GM18498 (cell line): Measurements from ENCODE around the gene INTS7.
"Not testable (repeated sequence)": the region's sequence is repeated elsewhere in the genome, so short reads cannot be mapped to it uniquely, and the experiment has no call there.

Source experiments
- ATAC-seq: cut with Tn5 transposase; IDR thresholded peaks from one replicate; pipeline ENCODE4 v1.9.1; 2021; ENCODE audit warnings: mild to moderate bottlenecking, moderate library complexity; ENCODE audit not compliant: unreplicated experiment

INTS7 gene

DNA sequence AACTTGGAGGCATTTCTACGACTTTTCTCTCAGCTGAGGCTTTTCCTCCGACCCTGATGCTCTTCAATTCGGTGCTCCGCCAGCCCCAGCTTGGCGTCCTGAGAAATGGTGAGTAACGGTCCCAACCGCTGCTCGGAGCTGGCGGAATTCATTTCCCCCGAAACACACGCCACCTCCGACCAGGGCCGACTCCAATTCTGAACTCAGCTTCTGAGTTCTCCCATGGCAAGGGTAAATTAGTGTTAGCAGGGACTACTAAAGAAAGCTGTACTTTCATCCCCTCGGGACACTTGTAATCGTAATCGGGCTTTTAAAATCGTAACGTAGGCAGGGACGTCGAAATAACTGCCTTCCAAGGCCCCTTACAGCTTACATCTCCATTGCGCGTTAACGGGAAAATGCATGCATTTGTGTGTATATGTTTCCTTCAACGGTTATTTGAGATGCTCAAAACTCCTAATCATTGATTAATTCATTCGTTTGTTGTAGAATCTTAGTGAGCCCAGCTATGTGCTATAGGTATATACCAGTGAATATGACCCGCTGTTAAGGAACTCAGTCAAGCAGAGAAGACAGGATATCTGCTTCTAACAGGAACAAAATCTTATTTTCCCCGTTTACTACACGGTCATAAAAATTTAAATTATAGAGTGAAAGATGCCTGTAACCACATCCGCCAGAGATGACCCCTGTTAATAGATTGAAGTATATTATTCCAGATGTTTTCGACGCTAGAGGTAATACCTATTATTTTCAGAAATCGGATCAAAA, 663 bp upstream of the INTS7 start:
- ATAC-seq = peak; percentile 23

DNA sequence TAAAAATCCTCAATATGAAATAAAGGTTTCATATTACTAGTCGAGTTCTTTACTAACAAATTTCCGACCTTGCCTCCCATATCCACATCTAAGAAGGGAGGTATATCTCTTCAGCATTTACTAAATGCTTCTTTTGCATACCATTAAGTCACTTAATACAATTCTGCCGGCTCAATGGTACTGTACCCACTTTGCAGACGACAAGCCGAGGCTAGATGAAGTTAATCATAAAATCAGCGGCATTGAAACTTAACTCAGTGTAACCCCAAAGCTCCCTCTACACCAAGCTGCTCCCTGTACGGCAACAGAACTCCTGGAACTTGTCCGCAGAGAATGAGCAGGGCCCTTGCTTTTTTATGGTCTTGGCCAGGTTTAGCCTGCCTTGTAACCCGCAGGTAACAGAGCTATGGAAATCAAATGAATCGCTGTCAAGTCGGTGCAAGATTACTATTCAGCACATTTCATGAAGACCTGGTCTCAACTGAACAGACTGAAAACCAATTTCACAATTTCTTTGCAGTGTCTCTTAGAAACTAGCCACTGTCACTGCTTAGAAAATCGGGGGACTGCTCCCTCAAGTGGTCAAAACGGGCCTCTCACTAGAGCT, 738 bp downstream of the INTS7 start:
- ATAC-seq = peak; percentile 0

DNA sequence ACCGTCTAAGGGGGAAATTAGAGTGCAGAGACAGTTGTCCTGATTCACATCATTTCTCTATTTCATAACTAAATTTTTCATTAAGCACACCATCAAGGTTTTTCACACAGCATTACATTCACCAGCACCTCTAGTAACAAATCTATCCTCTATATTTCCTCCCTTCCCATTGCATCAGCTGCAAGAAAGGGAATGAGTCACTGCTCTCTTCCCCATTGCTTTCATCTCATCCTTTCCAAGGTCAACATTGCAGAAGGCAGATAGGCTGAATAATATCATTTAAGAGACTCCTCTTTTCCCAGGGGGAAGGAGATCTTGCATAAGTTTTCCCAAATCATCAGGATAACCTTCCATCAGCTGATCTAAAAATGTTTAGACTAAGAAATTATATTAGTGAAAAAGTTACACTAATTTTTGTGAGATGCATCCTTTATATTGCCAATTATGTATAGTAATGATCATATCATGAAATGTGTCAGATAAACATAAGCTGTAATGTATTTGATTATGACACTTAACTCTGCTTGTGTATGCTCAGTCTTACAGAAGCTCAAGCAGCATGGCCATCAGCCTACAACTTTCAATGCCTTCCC, 4.3 kb downstream of the INTS7 start:
- no peak for ATAC-seq

DNA sequence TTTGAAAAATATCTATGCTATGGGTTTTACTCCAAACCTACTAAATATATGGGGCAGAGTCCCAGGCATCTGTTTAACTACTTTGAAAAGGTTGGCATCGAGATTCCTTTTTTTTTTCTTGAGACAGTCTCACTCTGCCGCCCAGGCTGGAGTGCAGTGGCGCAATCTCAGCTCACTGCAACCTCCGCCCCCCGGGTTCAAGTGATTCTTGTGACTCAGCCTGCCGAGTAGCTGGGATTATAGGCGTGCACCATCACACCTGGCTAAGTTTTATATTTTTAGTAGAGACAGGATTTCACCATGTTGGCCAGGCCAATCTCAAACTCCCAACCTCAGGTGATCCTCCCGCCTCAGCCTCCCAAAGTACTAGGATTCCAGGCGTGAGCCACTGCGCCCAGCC, 7.6 kb downstream of the INTS7 start:
- ATAC-seq = not testable (repeated sequence)

DNA sequence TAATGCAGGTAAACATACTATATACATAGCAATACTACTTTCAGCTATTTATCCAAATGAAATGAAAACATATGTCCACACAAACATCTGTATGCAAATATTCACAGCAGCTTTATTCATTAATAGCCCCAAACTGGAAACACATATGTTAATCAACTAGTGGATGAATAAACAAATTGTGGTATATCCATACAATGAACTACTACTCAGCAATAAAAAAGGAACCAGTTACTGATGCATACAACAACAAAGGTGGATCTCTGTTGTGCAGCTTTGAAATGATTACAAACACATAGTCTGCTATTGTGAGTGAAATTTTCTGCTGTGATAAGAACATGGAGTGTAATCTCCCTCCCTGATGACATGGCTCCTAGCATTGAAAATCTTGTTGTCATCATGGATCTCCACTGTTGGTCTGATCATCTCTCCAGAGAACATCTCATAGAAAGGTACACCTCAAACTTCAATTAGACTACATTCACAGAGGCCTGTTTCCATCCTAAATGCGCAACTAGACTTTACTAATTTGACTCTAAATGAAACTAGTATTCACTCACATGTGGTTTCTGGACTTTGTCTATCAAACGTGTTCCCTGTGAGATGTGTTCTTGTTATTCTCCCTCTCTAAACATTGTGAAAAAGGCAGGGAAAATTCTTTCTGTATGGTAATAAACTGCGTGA, 10.7 kb downstream of the INTS7 start:
- ATAC-seq = no peak

DNA sequence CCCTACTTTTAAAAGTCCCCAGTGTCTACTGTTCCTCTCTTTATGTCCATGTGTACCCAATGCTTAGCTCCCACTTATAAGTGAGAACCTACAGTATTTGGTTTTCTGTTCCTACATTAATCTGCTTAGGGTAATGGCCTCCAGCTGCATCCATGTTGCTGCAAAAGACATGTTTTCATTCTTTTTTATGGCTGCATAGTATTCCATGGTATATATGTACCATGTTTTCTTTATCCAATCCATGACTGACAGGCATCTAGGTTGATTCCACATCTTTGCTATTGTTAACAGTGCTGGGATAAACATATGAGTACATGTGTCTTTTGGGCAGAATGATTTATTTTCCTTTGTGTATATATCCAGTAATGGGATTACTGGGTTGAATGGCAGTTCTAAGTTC, 12.4 kb downstream of the INTS7 start:
- not testable (repeated sequence) for ATAC-seq

DNA sequence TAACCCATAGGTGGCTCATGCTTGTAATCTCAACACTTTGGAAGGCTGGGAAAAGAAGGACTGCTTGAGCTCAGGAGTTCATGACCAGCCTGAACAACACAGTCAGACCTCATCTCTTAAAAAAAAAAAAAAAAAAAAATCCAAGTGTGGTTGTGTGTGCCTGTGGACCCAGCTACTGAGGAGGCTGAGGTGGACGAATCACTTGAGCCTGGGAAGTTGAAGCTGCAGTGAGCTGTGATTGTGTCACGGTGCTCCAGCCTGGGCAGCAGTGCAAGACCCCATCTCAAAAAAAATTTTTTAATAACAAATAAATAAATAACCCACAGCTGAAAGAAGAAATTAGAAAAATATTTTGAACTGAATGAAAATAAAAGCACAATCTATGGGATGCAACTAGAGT, 13.8 kb downstream of the INTS7 start:
- ATAC-seq = no peak

DNA sequence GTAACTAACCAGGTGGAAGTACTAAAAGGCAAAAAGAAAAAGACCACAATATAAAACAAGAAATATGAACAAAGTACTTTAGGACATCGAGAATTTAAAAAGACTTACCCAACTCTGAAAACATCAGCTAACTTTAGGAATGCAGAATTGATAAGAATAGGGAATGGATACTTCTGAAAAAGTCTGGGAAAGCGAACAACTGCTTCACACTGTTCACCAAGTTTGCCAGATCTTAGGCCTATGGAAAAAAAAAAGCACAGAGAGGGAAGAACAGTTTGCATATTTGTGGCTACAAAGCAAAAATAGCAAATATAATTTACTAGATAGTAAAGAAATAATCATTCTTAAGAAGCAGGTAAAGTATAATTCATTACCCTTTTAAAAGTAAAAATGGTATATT, 14.4 kb downstream of the INTS7 start:
- ATAC-seq = no peak

DNA sequence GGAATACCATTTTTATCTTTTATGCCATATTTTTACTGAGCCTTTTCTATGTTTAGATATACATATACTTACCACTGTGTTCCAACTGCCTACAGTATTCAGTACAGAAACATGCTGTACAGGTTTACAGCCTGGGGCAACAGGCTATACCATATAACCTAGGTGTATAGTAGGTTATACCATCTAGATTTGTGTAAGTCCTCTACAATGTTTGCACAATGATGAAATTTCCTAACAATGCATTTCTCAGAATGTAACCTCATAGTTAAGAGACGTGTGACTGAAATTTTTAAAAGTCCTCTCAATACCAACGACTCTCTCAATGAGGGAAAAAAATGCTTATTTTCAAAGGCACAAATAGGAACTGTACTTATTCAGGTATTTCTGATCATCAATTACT, 21.7 kb downstream of the INTS7 start:
- ATAC-seq = no peak

DNA sequence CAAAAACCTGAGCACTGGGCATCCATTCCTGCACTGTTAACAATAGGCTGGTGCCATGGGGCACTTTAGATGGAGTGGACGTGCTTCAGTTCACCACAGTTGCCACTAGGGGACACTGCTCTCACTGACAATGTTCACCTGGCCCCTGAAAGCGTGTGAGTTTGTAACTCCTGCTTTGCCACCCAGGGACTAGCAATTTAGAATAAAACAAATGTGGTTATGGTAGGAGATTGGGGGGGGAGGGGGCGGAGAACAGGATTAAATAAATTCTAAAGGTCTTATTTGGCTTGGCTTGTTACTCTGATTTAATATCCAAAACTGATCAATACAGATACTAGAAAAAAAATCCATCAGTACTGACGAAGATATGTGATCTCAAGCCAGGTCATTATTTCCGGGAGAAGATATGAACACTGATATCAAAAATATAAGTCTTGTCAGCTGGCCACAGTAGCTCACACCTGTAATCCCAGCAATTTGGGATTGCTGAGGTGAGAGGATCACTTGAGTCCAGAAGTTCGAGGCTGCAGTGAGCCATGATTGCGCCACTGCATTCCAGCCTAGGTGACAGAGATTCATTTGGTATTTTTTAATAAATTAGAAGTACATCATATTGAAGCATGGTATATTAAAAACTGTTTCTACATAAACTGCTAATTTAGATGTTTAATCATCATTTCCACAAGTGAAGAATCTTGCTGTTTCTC, 23.2 kb downstream of the INTS7 start:
- peak; percentile 83 for ATAC-seq

DNA sequence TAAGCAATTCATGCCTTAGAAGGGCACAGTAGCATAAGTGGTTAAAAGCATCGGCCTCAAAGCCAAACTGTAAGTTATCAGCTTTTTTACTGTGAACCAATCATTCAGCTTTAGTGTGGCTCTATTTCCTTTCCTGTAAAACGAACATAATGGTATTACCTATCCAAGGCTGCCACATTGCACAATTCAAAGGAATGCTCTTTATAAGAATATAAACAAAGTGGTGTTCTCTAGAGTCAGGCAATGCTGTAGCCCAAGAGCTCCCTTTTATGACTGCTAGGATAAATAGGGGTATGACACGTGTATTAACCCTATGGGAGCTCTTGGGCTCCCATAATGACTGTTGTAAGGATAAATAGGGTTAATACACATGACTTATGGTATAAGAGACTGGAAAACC, 25.4 kb downstream of the INTS7 start:
- no peak for ATAC-seq

DNA sequence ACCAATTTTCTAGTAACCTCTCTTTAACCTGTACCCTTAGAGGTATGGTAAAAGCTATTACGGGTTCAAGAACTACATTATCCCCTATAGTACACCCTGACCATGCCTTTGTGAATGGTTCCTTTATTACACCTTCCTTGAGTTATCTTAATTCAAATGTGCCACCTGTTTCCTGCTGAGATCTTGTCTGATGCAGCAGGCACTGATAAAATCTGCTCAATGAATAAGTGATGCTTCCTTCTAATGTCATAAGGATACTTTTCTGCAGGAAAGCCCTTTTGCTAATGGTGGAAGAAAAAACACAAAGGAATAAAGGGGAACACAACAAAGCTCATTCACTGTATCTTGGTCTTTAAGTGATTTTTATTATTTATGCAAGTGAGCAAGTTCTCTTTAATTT, 25.8 kb downstream of the INTS7 start:
- no peak for ATAC-seq

DNA sequence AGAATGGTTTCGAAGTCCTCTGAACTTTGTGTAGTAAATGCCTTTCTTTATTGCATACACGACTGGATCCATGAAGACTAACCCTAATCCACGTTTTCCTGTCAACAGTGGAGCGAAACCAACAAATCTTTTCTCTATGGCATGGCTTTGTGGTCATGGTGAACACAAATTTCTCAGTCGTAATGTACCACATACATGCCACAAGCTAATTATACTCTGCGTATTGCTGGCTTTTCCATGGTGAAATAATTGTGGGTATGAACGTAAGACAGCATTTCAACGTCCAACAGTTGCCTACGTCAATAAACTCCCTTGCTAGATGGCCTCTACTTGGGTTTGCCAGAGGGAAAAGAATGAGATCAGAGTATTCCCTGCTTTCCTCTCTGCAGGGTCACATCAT, 27.5 kb downstream of the INTS7 start:
- no peak for ATAC-seq

DNA sequence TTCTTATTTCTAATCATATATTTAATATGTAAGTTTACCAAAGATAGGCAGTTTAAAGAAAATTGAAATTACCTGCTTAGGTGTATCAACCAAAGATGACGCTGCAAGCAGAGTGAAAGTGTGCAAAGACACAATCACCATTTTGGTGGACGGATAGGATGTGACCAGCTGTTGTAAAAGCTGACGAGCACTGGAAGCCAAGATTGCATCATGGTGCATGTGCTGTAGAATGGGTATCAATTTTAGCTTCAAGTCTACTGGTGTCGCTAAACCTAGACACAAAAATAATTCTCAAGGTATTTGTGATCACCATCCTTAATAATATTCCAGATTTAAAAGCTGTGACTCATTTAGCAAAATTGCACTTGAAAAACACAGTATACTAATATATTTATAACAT, 28.2 kb downstream of the INTS7 start:
- no peak for ATAC-seq

DNA sequence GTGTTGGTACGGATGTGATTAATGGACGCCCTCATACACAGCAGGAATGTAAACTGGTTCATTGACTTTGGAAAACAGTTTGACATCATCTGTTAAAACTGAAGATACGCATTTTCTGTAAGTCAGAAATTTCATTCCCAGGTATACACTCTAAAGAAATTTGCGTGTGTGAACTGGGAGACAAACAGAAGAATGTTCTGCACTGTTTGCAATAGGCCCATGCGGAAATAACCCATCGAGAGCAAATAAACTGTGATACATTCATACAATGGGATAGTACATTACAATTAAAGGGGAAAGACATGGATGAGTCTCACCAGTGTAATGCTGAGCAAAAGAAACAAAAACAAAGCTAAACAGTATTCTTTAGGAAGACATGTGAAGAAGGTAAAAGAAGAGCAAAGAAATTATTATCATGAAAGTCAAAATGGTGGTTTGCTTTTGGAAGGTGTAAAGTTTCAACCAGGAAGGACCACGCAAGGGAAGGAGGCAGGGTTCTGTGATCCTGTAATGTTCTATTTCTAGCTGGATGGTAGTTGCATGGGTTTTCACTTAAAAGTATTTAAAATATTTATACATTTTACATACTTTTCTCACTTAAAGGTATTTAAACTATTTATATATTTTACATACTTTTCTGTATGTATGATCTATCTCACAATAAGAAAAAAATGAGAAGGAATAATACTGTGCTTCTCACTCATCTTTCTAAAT, 30.3 kb downstream of the INTS7 start:
- no peak for ATAC-seq

DNA sequence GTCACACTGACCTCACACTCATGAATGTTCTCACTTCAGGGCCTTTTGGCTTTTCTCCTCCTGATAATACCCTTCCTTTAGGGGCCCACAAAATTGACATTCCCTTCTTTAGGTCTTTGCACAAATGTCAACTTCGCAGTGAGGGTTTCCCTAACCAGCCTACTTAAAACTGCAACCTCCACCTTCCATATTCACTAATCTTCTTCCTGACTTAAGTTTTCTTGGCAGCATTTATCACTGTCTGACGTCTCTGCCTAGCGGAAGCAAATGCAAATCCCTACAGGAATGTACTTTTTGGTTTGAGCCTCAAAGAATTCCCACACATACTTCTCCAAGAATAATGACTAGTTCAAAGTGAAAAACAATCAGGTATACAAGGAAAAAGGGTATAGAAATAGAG, 32.8 kb downstream of the INTS7 start:
- ATAC-seq = no peak

DNA sequence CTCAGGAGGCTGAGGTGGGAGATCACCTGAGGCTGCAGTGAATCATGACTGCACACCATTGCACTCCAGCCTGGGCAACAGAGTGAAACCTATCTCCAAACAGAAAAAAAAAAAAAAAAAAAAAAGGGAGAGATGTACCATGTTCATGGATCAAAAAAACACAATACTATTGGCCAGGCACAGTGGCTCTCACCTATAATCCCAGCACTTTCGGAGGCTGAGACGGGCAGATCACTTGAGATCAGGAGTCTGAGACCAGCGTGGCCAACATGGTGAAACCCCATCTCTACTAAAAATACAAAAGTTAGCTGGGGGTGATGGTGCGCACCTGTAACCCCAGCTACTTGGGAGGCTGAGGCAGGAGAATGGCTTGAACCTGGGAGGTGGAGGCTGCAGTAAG, 37.9 kb downstream of the INTS7 start:
- not testable (repeated sequence) for ATAC-seq

DNA sequence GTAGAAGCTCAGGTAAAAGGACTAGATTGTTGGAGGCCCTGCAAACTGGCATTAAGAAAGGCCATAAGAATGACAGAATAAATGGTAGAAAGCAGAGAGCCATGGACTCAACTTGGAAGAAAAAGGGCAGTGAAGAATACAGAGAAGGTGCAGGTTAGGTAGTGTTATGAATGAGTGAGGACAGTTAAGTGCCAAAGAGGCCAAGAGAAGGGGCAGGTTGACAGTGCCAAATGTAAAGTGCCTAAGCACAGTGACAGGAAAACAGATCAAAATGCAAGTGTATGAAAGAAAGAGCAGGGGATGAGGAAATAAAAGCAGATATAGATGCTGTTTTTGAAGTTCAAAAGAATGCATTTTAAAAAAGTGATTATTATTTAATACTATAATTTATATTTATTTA, 43.7 kb downstream of the INTS7 start:
- no peak for ATAC-seq

DNA sequence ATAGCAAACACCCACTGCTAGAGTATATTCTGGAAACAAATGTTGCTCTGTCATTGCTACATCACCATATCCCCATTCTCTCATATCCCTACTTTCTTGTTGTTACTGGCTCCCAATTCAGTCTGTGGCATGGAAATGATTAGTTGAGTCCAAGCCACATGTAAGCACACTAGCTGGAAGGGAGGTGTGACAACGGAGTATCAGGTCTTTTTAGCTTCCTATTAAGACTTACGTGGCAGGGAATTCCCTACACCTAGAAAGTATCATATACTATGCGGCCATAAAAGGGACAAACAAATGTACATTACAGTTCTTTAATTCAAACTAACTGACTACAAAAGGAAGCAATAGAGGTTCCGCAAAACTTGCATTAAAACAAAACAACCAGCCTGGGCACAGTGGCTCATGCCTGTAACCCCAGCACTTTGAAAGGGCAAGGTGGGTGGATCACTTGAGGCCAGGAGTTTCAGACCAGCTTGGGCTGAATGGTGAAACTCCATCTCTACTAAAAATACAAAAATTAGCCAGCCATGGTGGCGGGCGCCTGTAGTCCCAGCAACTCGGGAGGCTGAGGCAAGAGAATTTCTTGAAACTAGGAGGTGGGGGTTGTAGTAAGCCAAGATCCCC, 48.6 kb downstream of the INTS7 start:
- no peak for ATAC-seq
